GM21390 (cell line): ENCODE measurements around the gene NOD1.

Source experiments
- ATAC-seq: cut with Tn5 transposase; IDR thresholded peaks from one replicate; pipeline ENCODE4 v1.9.1; 2021; ENCODE audit not compliant: unreplicated experiment

Gene NOD1

DNA sequence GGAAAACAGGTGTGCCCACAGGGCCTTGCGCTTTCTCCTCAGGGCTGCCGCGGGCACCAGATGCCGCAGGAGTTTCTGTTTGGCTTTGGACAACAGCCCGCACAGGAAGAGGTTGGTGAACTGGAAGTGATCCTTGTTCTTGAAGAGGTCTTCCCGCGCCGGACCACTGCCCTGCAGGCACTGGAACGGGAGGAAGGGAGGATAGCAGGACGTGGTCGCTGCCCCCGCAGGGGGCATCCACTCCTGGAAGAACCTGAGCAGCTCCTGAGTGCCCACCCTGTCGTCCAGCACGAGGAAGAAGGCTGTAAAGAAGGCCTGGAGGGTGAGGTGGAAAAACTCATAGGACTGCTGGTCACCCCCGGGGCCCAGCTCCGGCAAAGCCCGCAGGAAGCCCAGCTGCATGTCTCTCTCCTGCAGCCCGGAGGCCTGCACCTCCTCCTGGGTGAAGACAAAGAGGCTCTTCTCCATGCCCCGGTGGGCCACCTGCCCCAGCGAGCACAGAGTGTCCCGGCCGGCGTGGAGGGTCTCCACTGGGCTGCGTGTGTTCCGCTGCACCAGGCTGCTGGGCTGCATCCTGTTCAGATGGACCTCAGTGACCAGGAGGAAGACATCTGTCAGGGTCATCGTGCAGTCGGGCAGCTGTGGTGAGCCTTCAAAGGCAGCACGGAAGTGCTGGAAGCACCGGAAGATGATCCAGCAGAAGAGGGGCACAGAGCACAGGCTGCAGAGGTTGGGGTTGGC lies 26.9 kb downstream of the NOD1 start:
- ATAC-seq: no peak

GRCh38 chr7:30450983-30451497 lies 27.5 kb downstream of the NOD1 start:
- ATAC-seq: no peak

GRCh38 chr7:30450240-30450982 lies 28.2 kb downstream of the NOD1 start:
- no peak for ATAC-seq

DNA sequence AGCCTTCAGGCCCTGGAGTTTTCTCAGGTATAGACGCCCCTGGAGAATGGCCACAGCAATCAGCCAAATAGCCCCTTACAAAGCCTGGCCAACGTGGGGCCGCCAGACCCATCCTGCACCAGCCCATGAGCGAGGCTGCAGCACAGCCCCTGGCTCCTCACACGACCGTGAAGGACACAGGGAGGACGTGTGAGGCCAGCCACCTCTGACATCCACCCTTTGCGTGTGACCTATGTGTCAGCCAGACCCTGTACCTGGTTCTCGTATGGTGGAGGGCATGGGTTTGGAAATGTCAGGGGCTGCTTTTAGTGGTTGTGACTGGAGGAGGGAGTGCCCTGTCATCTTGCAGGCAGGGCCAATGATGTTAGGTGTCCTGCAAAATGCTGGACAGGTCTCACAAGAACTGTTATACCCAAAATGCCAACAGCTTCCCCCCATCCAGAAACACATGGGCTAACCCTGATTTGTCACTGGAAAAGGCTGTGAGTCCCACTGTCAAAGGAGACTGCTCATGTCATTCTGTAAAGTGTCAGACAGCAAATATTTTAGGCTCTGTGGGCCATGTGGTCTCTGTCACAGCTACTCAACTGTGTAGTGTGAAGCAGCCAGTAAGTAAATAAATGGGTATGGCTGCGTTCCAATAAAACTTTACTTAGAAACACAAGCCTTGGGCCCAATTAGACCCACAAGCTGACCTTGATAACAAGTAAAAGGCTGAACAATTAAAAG lies 30.0 kb downstream of the NOD1 start:
- no peak for ATAC-seq

DNA sequence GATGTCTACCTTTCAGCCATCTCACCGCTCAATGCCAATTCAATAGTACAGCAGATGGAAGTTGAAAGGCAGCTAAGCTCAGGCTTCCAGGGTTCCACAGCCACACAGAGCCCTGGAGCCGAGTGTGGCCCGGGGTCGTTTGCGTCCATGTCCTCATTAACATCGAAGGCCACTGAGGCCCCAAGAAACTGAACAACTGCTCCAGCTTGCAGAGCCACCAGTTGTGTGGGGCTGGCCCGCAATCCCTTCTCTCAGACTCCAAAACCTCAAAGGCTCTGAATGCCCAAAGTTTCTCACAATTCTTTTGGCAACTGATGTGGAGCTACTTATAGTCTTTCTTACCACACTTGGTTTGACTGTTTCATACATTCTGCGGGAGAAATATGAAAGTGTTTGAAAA lies 31.1 kb downstream of the NOD1 start:
- no peak for ATAC-seq

GRCh38 chr7:30446266-30446665 lies 32.3 kb downstream of the NOD1 start:
- peak; percentile 10 for ATAC-seq

GRCh38 chr7:30445770-30446169 lies 32.8 kb downstream of the NOD1 start:
- ATAC-seq: peak; percentile 99

DNA sequence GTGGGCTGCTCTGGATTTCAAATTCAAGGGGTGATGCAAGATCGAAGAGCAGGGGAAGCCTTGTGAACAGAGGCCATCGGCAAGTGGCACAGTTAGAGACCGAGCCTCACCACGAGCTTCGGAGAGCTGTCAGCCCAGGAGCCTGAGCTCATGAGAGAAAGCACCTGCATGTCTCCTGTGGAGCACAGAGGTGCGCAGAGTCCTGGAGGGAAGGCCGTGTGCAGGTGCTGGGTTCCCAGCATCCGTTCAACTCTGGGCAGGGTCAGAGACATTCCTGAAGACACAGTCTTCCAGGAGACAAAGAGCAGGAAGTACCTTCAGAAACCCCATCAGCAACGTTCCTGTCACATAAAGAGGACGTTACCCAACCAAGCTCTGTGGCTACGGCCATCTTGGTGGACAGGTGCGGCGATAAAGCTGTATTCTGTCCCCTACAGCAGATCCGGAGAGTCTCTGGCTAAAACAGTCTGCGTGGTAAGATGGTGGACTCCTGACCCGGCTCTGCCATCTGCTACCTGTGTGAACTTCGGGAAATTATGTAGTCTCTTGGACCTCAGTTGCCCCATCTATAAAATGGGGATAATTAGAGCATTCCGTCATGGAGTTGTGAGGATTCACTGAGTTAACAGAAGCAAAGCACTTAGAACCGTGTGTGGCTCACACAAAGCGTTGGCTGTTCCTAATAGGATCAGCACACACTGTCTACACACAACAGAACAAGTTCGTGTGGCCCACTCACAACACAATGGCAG lies 40.6 kb downstream of the NOD1 start:
- ATAC-seq: no peak

- ATAC-seq: no peak
Observed at GRCh38 chr7:30436518-30436917, 42.1 kb downstream of the NOD1 start.

DNA sequence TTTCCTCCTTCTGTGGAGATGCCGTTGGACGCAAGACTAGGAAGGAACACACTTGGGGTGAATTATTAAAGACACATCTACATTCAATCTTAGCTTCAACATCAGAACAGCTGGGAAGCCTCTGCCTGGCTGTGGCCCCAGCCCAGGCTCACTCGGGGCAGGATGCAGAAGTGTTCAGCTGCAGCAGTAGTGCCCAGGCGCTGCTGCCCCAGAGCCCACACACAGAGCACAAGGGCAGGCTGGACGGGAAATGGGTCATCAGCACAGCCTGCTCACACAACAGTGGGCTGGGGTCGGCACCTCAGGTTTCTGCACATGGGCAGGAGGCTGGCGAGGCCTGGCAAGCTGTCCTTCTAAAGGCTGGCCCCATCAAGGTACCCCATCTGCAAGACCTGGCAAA lies 42.5 kb downstream of the NOD1 start:
- ATAC-seq: no peak

DNA sequence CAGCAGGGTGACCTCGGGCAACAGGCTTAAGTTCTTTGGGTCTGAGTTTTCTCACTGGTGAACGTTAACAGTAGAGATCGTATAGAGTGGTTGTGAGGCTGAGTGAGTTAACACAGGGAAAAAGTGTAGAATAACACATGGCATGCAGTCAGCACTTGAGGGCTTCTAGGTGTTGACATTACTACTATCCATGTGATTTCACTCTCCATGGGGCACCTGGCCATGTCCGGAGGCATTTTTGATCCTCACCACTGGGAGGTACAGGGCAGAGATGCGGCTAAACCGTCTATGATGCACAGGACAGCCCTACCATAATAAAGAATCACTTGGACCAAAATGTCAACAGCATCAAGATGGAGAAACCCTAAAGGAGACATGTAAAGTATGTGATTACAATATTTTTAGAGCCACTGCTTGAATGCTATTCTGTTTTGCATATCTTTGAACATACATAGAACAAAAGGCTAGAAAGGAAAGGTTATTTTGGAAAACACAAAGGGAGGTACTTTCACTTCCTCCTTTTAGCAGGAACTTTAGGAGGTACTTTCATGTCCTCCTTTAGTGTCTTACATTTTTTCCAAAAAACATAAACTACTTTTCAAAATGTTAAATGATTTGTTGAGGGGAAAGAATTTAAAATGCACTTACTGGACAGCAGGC lies 44.3 kb downstream of the NOD1 start:
- no peak for ATAC-seq

- ATAC-seq: no peak
Observed at GRCh38 chr7:30433506-30433905, 45.1 kb downstream of the NOD1 start.

GRCh38 chr7:30433082-30433481 lies 45.5 kb downstream of the NOD1 start:
- ATAC-seq: no peak

GRCh38 chr7:30430777-30431176 lies 47.8 kb downstream of the NOD1 start:
- no peak for ATAC-seq

- ATAC-seq: no peak
Observed at GRCh38 chr7:30430276-30430675, 48.3 kb downstream of the NOD1 start.

GRCh38 chr7:30429156-30429530 lies 49.4 kb downstream of the NOD1 start:
- ATAC-seq: no peak

- ATAC-seq: no peak
Observed at GRCh38 chr7:30428246-30429155, 50.1 kb downstream of the NOD1 start.

DNA sequence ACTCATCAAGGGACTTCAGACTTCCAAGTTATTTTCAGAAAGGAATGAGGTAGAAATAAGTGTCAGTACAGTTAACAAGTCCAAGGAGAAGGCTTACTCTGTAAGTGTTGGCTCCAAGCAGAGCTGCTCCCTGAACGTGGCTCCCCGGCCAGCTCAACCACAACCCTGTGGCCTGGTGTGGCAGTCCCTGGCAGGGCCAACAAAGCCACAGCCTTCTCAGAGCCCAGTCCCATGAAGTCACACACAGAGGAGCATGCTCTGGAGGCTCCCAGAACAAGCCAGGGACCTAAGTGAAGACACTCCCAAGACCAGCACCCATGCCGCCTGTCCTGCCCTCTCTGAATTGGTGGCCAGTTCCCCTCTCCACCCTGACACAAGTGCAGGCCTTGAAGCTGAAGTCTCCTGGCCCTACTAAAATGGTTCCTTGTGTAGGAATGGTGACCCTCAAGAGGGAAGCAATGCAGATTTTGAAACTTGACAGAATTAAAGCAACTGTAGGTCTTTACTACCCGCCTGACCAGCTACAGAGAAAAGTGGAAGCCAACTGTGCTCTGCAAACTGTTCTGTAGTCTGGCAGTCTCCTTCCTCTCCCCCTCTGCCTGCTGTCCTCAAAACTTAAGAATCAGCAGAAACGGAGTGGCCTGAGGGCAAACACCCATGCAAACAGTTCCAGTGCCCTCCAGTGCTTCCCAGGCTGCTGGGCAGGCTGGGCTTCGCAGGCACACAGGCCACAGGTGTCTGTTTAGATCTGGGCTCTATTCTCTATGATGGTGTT lies 51.1 kb downstream of the NOD1 start:
- ATAC-seq: no peak

GRCh38 chr7:30424506-30424905 lies 54.1 kb downstream of the NOD1 start:
- ATAC-seq: no peak
